Astrocyte (in vitro differentiated cells and primary cell): ENCODE results near the gene ANGEL2.

Experiments
- CTCF ChIP-seq: IDR thresholded peaks from 2 replicates; pipeline ENCODE4 v1.5.1; 2011; ENCODE audit warnings: low read depth, mild to moderate bottlenecking, inconsistent platforms, low read length, moderate library complexity; ENCODE audit not compliant: insufficient read depth
- EZH2 ChIP-seq: IDR thresholded peaks from 2 replicates; pipeline ENCODE4 v1.6.1; 2012; ENCODE audit warnings: mild to moderate bottlenecking, low read length, inconsistent platforms; ENCODE audit not compliant: insufficient read depth

- no peak for TF ChIP-seq EZH2
- no peak for TF ChIP-seq CTCF
These were observed 1.0 kb downstream of the ANGEL2 start for GRCh38 chr1:213014642-213015041.
